Esophagus squamous epithelium (tissue), 5 donors: Measurements from ENCODE around the gene PLEKHA8. TPM values are rescaled to one million over a fixed set of nuclear protein-coding genes. Genes with fewer than 3 reads are reported as not detected.

ENCODE experiments used
- DNase-seq: peaks from one replicate; lab custom pipeline; 2025; lab: John Stamatoyannopoulos, UW
- H3K27ac ChIP-seq, 4 donors: fragments of 200-600 bp; sonication (generic); one replicate each; pipeline ENCODE4 v1.5.1; 2016 to 2019; ENCODE audit warnings: mild to moderate bottlenecking in 1 of 4
- H3K27me3 ChIP-seq, 4 donors: fragments of 200-600 bp; sonication (generic); 1 replicate in 3 of 4; 2 replicates in 1 of 4; pipeline versions ENCODE4 v1.5.1 to v1.6.0; 2017 to 2021; ENCODE audit warnings: antibody characterized with exemption in 1 of 4
- H3K36me3 ChIP-seq, 3 donors: fragments of 200-600 bp; sonication (generic); one replicate each; pipeline ENCODE4 v1.5.1; 2016 to 2019
- H3K4me1 ChIP-seq, 3 donors: fragments of 200-600 bp; sonication (generic); one replicate each; pipeline ENCODE4 v1.5.1; 2017 to 2019
- H3K4me3 ChIP-seq, 4 donors: fragments of 200-600 bp; sonication (generic); 1 replicate in 3 of 4; 2 replicates in 1 of 4; pipeline ENCODE4 v1.5.1; 2016 to 2019; ENCODE audit warnings: mild to moderate bottlenecking in 2 of 4, moderate library complexity in 1 of 4
- H3K9me3 ChIP-seq, 3 donors: fragments of 200-600 bp; sonication (generic); one replicate each; pipeline ENCODE4 v1.5.1; 2016 to 2019
- CTCF ChIP-seq, 6 experiments: fragments of 450-650 bp in 4 of 6; fragments of 200-600 bp in 2 of 6; sonication (generic) in 2 of 6; IDR thresholded peaks; one replicate each; pipeline ENCODE4 v1.5.1; 2016 to 2019; ENCODE audit warnings: antibody characterized with exemption in 6 of 6, mild to moderate bottlenecking in 4 of 6, moderate library complexity in 4 of 6
- POLR2A ChIP-seq, 4 donors: fragments of 450-650 bp; IDR thresholded peaks; one replicate each; pipeline ENCODE4 v1.6.1; 2017; ENCODE audit warnings: antibody characterized with exemption in 4 of 4, mild to moderate bottlenecking in 4 of 4, moderate library complexity in 3 of 4
- WGBS, 2 donors: methylation state at CpG; one replicate each; pipeline ENCODE4 v1.1.5; 2018; 5-methylcytosine and 5-hydroxymethylcytosine counted together
- intact Hi-C: fragments of 100-400 bp; cut with DNase I; formaldehyde crosslinking; loops from one replicate; pipeline ENCODE4 v1.15.0; 2022
- total RNA-seq, 4 donors: library from RNA; depleted of rRNA; stranded (reverse); fragments of >200 nt; gene quantifications; one replicate each; pipeline ENCODE4 v1.1.0, GENCODE V29; 2016
- donor health status: DM: yes; HTN: yes; CAD: no.

PLEKHA8 gene
- total RNA-seq, 4 donors from 2014 or later, result 5.1 to 10.5 (median 5.9) TPM

- H3K4me3 ChIP-seq, result peak overlapping the region; percentile 71 to 90 (median 78)
- H3K36me3 ChIP-seq, result no peaks in the 10 kb centered on the region
- H3K27ac ChIP-seq, result peak overlapping the region; percentile 91 to 98 (median 95)
- TF ChIP-seq CTCF (IDR thresholded peaks at IDR 0.05) (no peak), POLR2A (IDR thresholded peaks at IDR 0.05) (no peak)
- intact Hi-C loops, result no loop called here
- no peaks in the 10 kb centered on the region for H3K9me3 ChIP-seq
- no peaks in the 10 kb centered on the region for H3K27me3 ChIP-seq
- WGBS, 2 donors, result 36 to 43% methylated on average over 12 to 13 of the region's 13 CpGs
- H3K4me1 ChIP-seq, result peaks cover 0 to 28% (median 14%) of the 10 kb centered on the region in 3 donors
- no peak for DNase-seq
Measured at GRCh38 chr7:30133736-30134610, 105.8 kb downstream of the PLEKHA8 start.

GRCh38 chr7:30134611-30135300 lies 106.5 kb downstream of the PLEKHA8 start, which contains the start of gene MTURN:
Gene MTURN (plus strand): TSS chr7:30134986. CDS start chr7:30135137, 151 bp downstream.
- Histone ChIP-seq H3K4me1 (peaks cover 0 to 33% (median 16%) of the 10 kb centered on the region in 3 donors), H3K36me3 (no peaks in the 10 kb centered on the region), H3K4me3 (peak within 1 kb of the TSS; percentile 71 to 90 (median 78)), H3K9me3 (no peaks in the 10 kb centered on the region), H3K27ac (peak within 1 kb of the TSS; percentile 91 to 98 (median 95)), H3K27me3 (no peaks in the 10 kb centered on the region)
- intact Hi-C loops, result no loop called here
- peak in 2 of 4 donors; percentile 64 to 65 for TF ChIP-seq POLR2A (IDR thresholded peaks at IDR 0.05)
- TF ChIP-seq CTCF (IDR thresholded peaks at IDR 0.05), result peak in 4 of 6 experiments; percentile 18 to 43 (median 28)
- WGBS, 2 donors, result 0 to 2% methylated on average over 14 to 15 of the region's 99 CpGs
- no peak for DNase-seq

- no peaks in the 10 kb centered on the region for H3K36me3 ChIP-seq
- peaks cover 0 to 36% (median 18%) of the 10 kb centered on the region in 3 donors for H3K4me1 ChIP-seq
- H3K4me3 ChIP-seq, result peak overlapping the region; percentile 71 to 90 (median 78)
- DNase-seq, result no peak
- TF ChIP-seq CTCF (IDR thresholded peaks at IDR 0.05) (peak in 1 of 6 experiments; percentile 3), POLR2A (IDR thresholded peaks at IDR 0.05) (peak in 1 of 4 donors; percentile 43)
- no peaks in the 10 kb centered on the region for H3K27me3 ChIP-seq
- WGBS, 2 donors, result 0 to 1% methylated on average over 9 to 58 of the region's 93 CpGs
- H3K27ac ChIP-seq, result peak overlapping the region; percentile 91 to 98 (median 95)
- no peaks in the 10 kb centered on the region for H3K9me3 ChIP-seq
- intact Hi-C loops, result no loop called here
Measured at GRCh38 chr7:30135301-30136116, 107.3 kb downstream of the PLEKHA8 start.

GRCh38 chr7:30136117-30136731 lies 108.0 kb downstream of the PLEKHA8 start:
- H3K4me1 ChIP-seq, result peaks cover 0 to 36% (median 18%) of the 10 kb centered on the region in 3 donors

More at GRCh38 chr7:30136117-30136731, 108.0 kb downstream of the PLEKHA8 start:
- 21 to 28% methylated on average over 6 to 16 of the region's 36 CpGs for WGBS, 2 donors
- TF ChIP-seq CTCF (IDR thresholded peaks at IDR 0.05), result no peak
- TF ChIP-seq POLR2A (IDR thresholded peaks at IDR 0.05), result no peak
- no peaks in the 10 kb centered on the region for H3K36me3 ChIP-seq
- H3K9me3 ChIP-seq, result no peaks in the 10 kb centered on the region
- peak overlapping the region; percentile 71 to 90 (median 78) for H3K4me3 ChIP-seq
- intact Hi-C loops, result no loop called here
- no peaks in the 10 kb centered on the region for H3K27me3 ChIP-seq
- DNase-seq, result no peak
- H3K27ac ChIP-seq, result peak overlapping the region; percentile 91 to 98 (median 95)
